ENCODE results near the gene PPIAL4G. TPM values are rescaled to one million over a fixed set of nuclear protein-coding genes. Genes with fewer than 3 reads are reported as not detected.
"Not testable (repeated sequence)": the region's sequence is repeated elsewhere in the genome, so short reads cannot be mapped to it uniquely, and the experiment has no call there.

Gene PPIAL4G
- total RNA-seq, 4 donors from 2014 or later, result not detected

DNA sequence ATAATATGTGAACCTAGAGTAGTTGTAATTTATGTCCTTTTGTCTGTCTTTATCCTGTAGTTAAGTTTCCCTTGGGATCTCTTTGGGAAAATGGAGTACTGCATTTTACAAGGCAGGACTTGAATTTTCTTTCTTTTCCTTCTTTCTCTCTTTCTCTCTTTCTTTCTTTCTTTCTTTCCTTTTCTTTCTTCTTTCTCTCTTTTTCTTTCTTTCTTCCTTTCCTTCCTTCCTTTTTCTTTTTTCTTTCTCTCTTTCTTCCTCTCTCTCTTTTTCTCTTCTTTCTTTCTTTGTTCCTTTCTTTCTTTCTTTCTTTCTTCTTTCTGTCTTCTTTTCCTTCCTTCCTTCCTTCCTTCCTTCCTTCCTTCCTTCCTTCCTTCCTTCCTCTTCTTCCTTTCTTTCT is 10.8 kb upstream of the PPIAL4G start:
- H3K4me1 ChIP-seq; H3K9me3 ChIP-seq; H3K36me3 ChIP-seq; H3K27me3 ChIP-seq; H3K27ac ChIP-seq; DNase-seq (ENCODE audit: low spot score in 2 of 2); H3K4me3 ChIP-seq: not testable (repeated sequence)

DNA sequence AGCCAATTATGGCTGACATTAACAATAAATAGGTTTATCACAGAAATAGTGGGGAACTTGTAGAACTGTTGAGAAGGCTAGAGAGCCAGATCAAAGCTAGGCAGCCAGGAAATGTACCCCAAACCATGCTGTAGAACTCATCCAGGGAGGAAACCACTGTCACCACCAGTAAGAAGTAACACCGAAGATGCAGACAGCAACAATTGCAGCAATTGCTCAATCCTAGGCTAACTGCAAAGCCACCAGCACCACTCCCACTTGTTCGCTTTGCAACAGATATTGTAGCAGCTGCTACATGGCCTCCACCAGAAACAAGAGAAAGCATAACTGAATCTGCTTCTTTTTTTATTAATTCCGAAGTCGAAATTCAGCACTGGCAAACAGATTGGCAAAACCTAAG is 2.0 kb downstream of the PPIAL4G start:
- H3K36me3 ChIP-seq; H3K4me1 ChIP-seq; H3K27ac ChIP-seq; H3K4me3 ChIP-seq; H3K27me3 ChIP-seq; H3K9me3 ChIP-seq; DNase-seq (ENCODE audit: low spot score in 2 of 2): not testable (repeated sequence)
- 90% methylated on average over 2 of the region's 4 CpGs; no CpG with 5 or more reads in 1 of the 2 donors for WGBS, 2 donors

- Histone ChIP-seq H3K27ac (peak overlapping the region in 1 of 4 donors; percentile 88), H3K4me3 (peak overlapping the region; percentile 50 to 74 (median 62))
- WGBS, 2 donors, result 1% methylated on average over 11 to 12 of the region's 28 CpGs
Observed at GRCh38 chr1:148459694-148460093, 23.4 kb downstream of the PPIAL4G start.

GRCh38 chr1:148458901-148459581 is 24.1 kb downstream of the PPIAL4G start:
- Histone ChIP-seq H3K27ac (peak overlapping the region in 3 of 4 donors; percentile 62 to 88 (median 80)), H3K4me3 (peak overlapping the region; percentile 50 to 74 (median 62))
- DNase-seq (ENCODE audit: low spot score in 2 of 2); H3K27me3 ChIP-seq; H3K36me3 ChIP-seq; H3K9me3 ChIP-seq; H3K4me1 ChIP-seq: not testable (repeated sequence)
- 0 to 1% methylated on average over 27 to 36 of the region's 63 CpGs for WGBS, 2 donors

More at GRCh38 chr1:148459694-148460093, 23.4 kb downstream of the PPIAL4G start:
- H3K27me3 ChIP-seq; H3K9me3 ChIP-seq; H3K36me3 ChIP-seq; DNase-seq (ENCODE audit: low spot score in 2 of 2); H3K4me1 ChIP-seq: not testable (repeated sequence)

DNA sequence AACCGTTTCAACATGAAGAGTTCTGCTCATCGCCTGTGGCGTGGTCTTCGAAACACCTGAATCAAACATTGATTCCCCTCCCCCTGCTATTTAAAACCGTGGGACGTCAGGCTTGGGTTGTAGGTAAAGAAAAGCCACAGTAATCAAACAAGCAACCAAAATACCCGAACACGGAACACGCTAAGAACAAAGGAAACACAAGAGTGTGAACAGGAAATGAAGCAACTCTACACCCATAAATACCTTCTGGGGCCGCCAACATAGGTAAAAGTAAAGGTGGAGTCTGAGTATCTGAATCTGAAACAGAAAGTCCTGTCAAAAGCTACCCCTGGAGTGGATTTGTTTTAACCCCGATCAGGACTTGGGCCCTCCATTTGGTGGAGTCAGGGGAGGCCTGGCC is 24.7 kb downstream of the PPIAL4G start:
- not testable (repeated sequence) for H3K9me3 ChIP-seq; H3K36me3 ChIP-seq; H3K4me1 ChIP-seq; H3K27me3 ChIP-seq; DNase-seq (ENCODE audit: low spot score in 2 of 2)
- H3K27ac ChIP-seq, result peak overlapping the region in 2 of 4 donors; percentile 28 to 88
- 3 to 12% methylated on average over 9 to 10 of the region's 11 CpGs for WGBS, 2 donors
- H3K4me3 ChIP-seq, result peak overlapping the region; percentile 50 to 74 (median 62)

DNA sequence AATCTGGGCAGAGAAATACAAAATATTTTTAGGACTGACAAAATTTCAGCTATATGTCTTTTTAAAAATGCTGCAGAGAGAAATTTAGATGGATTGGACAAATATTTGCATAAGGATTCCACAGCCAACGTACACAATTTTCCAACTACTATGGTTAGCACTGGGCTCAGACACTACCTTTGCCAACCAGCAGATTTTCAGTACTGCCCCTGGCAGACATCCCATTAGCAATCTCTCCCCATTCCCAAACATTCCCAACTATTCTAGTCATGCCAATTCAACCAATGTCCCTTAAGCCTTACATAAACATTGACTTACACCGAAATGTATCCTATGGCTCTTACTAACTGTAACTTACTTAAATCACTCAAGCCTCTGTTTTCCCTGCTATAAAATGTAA is 30.3 kb downstream of the PPIAL4G start:
- H3K27ac ChIP-seq; H3K27me3 ChIP-seq; H3K4me1 ChIP-seq; H3K4me3 ChIP-seq; DNase-seq (ENCODE audit: low spot score in 2 of 2); H3K36me3 ChIP-seq; H3K9me3 ChIP-seq: not testable (repeated sequence)
- 65 to 77% methylated on average over 2 of the region's 2 CpGs for WGBS, 2 donors

- H3K27ac ChIP-seq; H3K27me3 ChIP-seq; DNase-seq (ENCODE audit: low spot score in 2 of 2); H3K4me1 ChIP-seq; H3K4me3 ChIP-seq; H3K9me3 ChIP-seq; H3K36me3 ChIP-seq: not testable (repeated sequence)
- WGBS, 2 donors, result 93 to 94% methylated on average over 5 of the region's 5 CpGs
Observed at GRCh38 chr1:148439654-148440325, 43.3 kb downstream of the PPIAL4G start.

GRCh38 chr1:148435406-148435805 is 47.7 kb downstream of the PPIAL4G start:
- Histone ChIP-seq H3K27me3 (no peaks in the 10 kb centered on the region), H3K27ac (no peak overlapping the region), H3K36me3 (no peaks in the 10 kb centered on the region), H3K4me1 (no peaks in the 10 kb centered on the region), H3K4me3 (no peak overlapping the region), H3K9me3 (no peaks in the 10 kb centered on the region)
- DNase-seq (ENCODE audit: low spot score in 2 of 2), result no peak
- 95 to 96% methylated on average over 4 of the region's 4 CpGs for WGBS, 2 donors
- TF ChIP-seq CTCF (IDR thresholded peaks at IDR 0.05), result no peak

GRCh38 chr1:148434832-148435231 is 48.3 kb downstream of the PPIAL4G start:
- Histone ChIP-seq H3K27me3 (no peaks in the 10 kb centered on the region), H3K9me3 (no peaks in the 10 kb centered on the region), H3K27ac (no peak overlapping the region), H3K4me3 (no peak overlapping the region), H3K4me1 (no peaks in the 10 kb centered on the region), H3K36me3 (peaks cover 0 to 4% (median 0%) of the 10 kb centered on the region in 3 donors)
- TF ChIP-seq POLR2A (IDR thresholded peaks at IDR 0.05), result no peak
- TF ChIP-seq CTCF (IDR thresholded peaks at IDR 0.05), result no peak
- 95 to 100% methylated on average over 24 to 25 of the region's 28 CpGs for WGBS, 2 donors
- no peak for DNase-seq (ENCODE audit: low spot score in 2 of 2)

- H3K9me3 ChIP-seq; H3K27ac ChIP-seq; H3K4me1 ChIP-seq; H3K27me3 ChIP-seq; DNase-seq (ENCODE audit: low spot score in 2 of 2); H3K36me3 ChIP-seq; H3K4me3 ChIP-seq: not testable (repeated sequence)
- WGBS, 2 donors, result 67 to 80% methylated on average over 1 of the region's 1 CpG
Observed at GRCh38 chr1:148432916-148433317, 50.2 kb downstream of the PPIAL4G start.

Measured in tibial nerve (tissue), 4 donors.